HG03064 (cell line): ENCODE data around the gene SPATC1L.

Source experiments
- ATAC-seq: cut with Tn5 transposase; IDR thresholded peaks from one replicate; pipeline ENCODE4 v1.9.1; 2021; ENCODE audit warnings: low read depth; ENCODE audit not compliant: unreplicated experiment

SPATC1L gene

GRCh38 chr21:46111857-46112724 lies 72.2 kb downstream of the SPATC1L start:
- no peak for ATAC-seq

- ATAC-seq, result no peak
Observed at GRCh38 chr21:46111193-46111571, 73.1 kb downstream of the SPATC1L start.
